ENCODE measurements around the gene FEM1C. TPM values are rescaled to one million over a fixed set of nuclear protein-coding genes. Genes with fewer than 3 reads are reported as not detected.

FEM1C gene
- total and polyA plus RNA-seq, 10 of the 15 experiments (the other 5 are each of a cell fraction or from before 2014, with no cell fraction given): 1.9 to 15.6 (median 8.0) TPM

DNA sequence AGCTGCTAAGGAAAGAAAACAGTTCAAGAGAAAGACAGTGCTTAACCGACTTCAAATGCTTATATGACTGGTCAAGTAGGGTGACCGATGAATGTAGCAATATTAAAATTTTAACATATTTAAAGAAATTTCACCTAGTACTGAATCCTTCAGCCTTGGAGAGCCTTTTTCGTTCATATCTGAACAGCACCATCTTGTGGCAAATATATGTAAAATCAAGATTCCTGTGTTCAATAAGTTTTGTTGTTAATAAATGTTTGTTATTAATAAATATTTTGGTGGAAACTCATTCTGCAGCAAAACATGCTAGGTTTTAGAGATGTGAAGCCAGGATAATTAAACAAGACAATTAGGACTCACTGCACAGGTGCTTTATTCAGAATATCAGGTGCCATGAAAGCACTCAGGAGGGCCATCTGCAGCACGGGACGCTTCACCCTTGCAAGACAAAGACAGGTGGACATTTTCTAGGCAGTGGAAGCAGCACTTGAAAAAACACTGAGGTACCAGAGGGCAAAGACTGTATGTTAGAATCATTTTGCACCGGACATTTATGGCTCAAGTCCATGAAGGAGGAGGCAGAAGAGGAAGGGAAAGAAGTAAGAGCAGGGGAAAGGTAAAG lies 42.1 kb upstream of the FEM1C start:
- peaks cover 5% of the 10 kb centered on the region for H3K79me2 ChIP-seq (ENCODE audit: control insufficient read depth, insufficient read depth, low read length)
- no peaks in the 10 kb centered on the region for H4K20me1 ChIP-seq (ENCODE audit: control insufficient read depth, insufficient read depth)
- 41% methylated on average over 6 of the region's 6 CpGs for WGBS (ENCODE audit: insufficient coverage, insufficient replicate concordance, low lambda C conversion rate, missing lambda C conversion rate)
- no peaks in the 10 kb centered on the region for H3K27me3 ChIP-seq (replicated peaks in 1 of 2; ENCODE audit: control insufficient read depth in 2 of 2, insufficient read depth in 2 of 2, low read length in 1 of 2)
- BruUV-seq (replicated peaks): no TSS peak
- ChIA-PET SMC1A (ENCODE audit: uncharacterized antibody, unreplicated experiment) (interaction anchor here (0.6 to 5.6 kb wide), 3 partner anchors 67 to 277 kb away, joined by 3 to 35 read pairs (median 4); no protein-coding TSS in a partner anchor), CTCF (interaction anchor here (0.6 to 6.0 kb wide), 8 partner anchors 11 to 490 kb away, joined by 3 to 85 read pairs (median 4); no protein-coding TSS in a partner anchor), POLR2A (interaction anchor here (0.7 to 1.8 kb wide), 2 partner anchors 37 to 268 kb away, joined by 3 to 5 read pairs; no protein-coding TSS in a partner anchor), RAD21 (ENCODE audit: unreplicated experiment) (interaction anchor here (0.7 to 3.3 kb wide), 4 partner anchors 8 to 278 kb away, joined by 3 to 11 read pairs (median 4); no protein-coding TSS in a partner anchor)
- no peak overlapping the region for H3K27ac ChIP-seq (ENCODE audit: control insufficient read depth, insufficient read depth)
- no peak overlapping the region for H2AFZ ChIP-seq (ENCODE audit: control insufficient read depth, low read depth, low read length)
- ATAC-seq (peak; percentile 71), FAIRE-seq (no peak), DNase-seq (ENCODE audit: low read depth, low spot score) (no peak)
- no peaks in the 10 kb centered on the region for H3K9me3 ChIP-seq (replicated peaks; ENCODE audit: control insufficient read depth, insufficient read depth, low read length)
- H3K4me3 ChIP-seq: no peak overlapping the region
- intact Hi-C loops (cut with micrococcal nuclease; ENCODE audit: unreplicated experiment): loop anchor here (1.0 to 5.0 kb wide), 5 partner anchors 37 to 488 kb away; no protein-coding TSS in a partner anchor
- TF ChIP-seq, protein P1, sequence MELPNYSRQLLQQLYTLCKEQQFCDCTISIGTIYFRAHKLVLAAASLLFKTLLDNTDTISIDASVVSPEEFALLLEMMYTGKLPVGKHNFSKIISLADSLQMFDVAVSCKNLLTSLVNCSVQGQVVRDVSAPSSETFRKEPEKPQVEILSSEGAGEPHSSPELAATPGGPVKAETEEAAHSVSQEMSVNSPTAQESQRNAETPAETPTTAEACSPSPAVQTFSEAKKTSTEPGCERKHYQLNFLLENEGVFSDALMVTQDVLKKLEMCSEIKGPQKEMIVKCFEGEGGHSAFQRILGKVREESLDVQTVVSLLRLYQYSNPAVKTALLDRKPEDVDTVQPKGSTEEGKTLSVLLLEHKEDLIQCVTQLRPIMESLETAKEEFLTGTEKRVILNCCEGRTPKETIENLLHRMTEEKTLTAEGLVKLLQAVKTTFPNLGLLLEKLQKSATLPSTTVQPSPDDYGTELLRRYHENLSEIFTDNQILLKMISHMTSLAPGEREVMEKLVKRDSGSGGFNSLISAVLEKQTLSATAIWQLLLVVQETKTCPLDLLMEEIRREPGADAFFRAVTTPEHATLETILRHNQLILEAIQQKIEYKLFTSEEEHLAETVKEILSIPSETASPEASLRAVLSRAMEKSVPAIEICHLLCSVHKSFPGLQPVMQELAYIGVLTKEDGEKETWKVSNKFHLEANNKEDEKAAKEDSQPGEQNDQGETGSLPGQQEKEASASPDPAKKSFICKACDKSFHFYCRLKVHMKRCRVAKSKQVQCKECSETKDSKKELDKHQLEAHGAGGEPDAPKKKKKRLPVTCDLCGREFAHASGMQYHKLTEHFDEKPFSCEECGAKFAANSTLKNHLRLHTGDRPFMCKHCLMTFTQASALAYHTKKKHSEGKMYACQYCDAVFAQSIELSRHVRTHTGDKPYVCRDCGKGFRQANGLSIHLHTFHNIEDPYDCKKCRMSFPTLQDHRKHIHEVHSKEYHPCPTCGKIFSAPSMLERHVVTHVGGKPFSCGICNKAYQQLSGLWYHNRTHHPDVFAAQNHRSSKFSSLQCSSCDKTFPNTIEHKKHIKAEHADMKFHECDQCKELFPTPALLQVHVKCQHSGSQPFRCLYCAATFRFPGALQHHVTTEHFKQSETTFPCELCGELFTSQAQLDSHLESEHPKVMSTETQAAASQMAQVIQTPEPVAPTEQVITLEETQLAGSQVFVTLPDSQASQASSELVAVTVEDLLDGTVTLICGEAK (IDR thresholded peaks at IDR 0.05; ENCODE audit: borderline replicate concordance): 0 out of 2 replicates have a peak, but pooled peaks have one; percentile 28
- TF ChIP-seq, protein P2, sequence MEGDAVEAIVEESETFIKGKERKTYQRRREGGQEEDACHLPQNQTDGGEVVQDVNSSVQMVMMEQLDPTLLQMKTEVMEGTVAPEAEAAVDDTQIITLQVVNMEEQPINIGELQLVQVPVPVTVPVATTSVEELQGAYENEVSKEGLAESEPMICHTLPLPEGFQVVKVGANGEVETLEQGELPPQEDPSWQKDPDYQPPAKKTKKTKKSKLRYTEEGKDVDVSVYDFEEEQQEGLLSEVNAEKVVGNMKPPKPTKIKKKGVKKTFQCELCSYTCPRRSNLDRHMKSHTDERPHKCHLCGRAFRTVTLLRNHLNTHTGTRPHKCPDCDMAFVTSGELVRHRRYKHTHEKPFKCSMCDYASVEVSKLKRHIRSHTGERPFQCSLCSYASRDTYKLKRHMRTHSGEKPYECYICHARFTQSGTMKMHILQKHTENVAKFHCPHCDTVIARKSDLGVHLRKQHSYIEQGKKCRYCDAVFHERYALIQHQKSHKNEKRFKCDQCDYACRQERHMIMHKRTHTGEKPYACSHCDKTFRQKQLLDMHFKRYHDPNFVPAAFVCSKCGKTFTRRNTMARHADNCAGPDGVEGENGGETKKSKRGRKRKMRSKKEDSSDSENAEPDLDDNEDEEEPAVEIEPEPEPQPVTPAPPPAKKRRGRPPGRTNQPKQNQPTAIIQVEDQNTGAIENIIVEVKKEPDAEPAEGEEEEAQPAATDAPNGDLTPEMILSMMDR (IDR thresholded peaks at IDR 0.05 in 2 of 3, conservative IDR thresholded peaks at IDR 0.05 in 1 of 3; ENCODE audit: control insufficient read depth in 2 of 3, extremely low read depth in 1 of 3, insufficient read depth in 1 of 3, low read depth in 3 of 3, low read length in 3 of 3): peak; percentile 9 to 60 (median 51); a peak in 5 of 6 replicates
- TF ChIP-seq RFX5 (IDR thresholded peaks at IDR 0.05; ENCODE audit: low read depth, low read length) (0 out of 2 replicates have a peak, but pooled peaks have one; percentile 8), SMC3 (IDR thresholded peaks at IDR 0.05; ENCODE audit: borderline replicate concordance, low read length) (peak; percentile 86), STAT3 (IDR thresholded peaks at IDR 0.05; ENCODE audit: low read depth, low read length) (0 out of 2 replicates have a peak, but pooled peaks have one; percentile 55), ZSCAN29 (IDR thresholded peaks at IDR 0.05) (no peak), RAD21 (IDR thresholded peaks at IDR 0.05; ENCODE audit: insufficient read depth, low read depth, low read length) (peak; percentile 81), FOXK2 (IDR thresholded peaks at IDR 0.05) (no peak)
- peaks cover 12% of the 10 kb centered on the region; the same call in 1 of the 2 replicates for H3K4me1 ChIP-seq (ENCODE audit: control insufficient read depth, insufficient read depth, low read length)
- in situ Hi-C loops (cut with MboI): loop anchor here (25.0 kb wide), 1 partner anchor 1149 kb away; no protein-coding TSS in a partner anchor
- no peak overlapping the region for H3K9ac ChIP-seq (ENCODE audit: control insufficient read depth, insufficient read depth, low read length)
- peaks cover 0 to 3% of the 10 kb centered on the region in 2 experiments; a peak in 1 of 4 replicates for H3K36me3 ChIP-seq (ENCODE audit: control insufficient read depth in 2 of 2, insufficient read depth in 2 of 2, low read length in 1 of 2)
- H3K4me2 ChIP-seq (ENCODE audit: control insufficient read depth, insufficient read depth): no peak overlapping the region

Data from GM12878 (cell line).